HG03025 (cell line): Measurements from ENCODE around the gene C16orf92.
"Not testable (repeated sequence)": the region's sequence is repeated elsewhere in the genome, so short reads cannot be mapped to it uniquely, and the experiment has no call there.

ENCODE experiments used
- ATAC-seq: cut with Tn5 transposase; IDR thresholded peaks from one replicate; pipeline ENCODE4 v1.9.1; 2021; ENCODE audit warnings: mild to moderate bottlenecking, moderate library complexity; ENCODE audit not compliant: unreplicated experiment, low FRiP score

Gene C16orf92

DNA sequence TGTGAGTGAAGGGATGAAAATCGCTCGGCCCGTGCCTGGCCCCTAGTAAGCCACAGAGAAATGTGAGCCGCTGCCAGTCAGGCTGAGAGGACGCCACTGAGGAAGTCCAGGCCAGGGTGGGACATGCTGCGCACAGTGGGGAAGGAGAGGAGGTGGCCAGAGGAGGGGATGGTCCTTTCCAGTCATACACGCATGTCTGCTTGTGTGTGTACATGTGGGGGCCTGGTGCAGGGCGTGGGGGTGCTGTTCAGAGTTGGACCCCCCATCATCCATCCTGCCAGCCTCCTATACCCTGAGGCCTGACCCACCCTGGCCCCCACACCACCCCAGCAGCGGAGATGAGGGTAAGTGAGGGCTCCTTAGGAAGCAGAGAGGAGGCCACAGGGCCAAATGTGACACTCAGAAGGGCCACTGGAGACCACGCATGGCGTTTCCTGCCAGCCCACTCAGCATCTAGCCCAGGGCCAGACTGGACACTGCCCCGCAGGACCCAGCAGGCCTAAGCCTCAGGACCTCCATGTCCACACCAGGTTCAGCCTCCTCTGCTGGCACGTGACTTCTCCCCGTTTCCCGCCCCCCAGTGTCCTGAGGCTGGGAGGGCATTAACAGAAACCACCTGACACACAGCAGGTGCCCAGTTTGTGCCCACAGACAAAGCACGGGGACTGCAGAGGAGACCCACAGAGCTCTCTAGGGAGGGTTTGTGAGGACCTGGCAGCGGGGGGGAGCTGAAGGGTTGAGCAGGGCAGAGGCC lies 19.2 kb upstream of the C16orf92 start:
- no peak for ATAC-seq

GRCh38 chr16:30004424-30004776 lies 18.6 kb upstream of the C16orf92 start:
- ATAC-seq, result no peak

GRCh38 chr16:30004811-30005242 lies 18.2 kb upstream of the C16orf92 start:
- no peak for ATAC-seq

DNA sequence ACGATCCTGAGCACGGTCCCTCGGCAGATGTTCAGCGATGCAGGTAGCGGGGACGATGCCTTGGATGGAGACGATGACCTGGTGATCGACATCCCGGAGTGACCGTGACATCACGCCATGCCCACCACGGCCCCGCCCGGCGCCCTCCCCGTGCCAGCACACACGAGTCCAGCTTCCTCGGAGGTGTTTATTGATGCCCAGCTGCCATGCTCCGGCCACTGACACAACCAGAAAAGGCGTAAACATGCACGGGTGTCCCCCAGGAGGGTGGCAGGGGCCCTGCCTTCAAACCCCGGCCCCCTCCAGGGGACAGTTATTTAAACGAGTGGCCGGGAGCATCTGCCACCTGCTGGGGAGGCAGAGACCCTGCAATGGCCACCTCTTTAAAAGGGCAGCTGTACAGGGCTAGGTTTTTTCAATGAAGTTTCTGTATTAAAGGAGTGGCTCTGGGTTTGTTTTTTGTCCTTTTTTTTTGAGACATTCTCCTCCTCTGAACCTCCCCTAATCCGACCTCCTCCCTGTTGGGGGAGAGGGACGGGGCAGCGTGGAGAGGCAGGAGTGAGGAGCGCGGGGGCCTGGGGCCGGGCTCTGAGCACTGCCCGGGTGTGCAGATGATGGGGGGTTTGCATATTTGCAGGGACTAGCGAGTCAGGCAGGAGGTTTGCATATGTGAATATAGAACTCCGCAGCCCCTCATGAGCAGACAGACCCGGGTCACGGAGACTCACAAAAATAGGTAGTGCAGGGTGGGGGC lies 17.5 kb upstream of the C16orf92 start:
- no peak for ATAC-seq

DNA sequence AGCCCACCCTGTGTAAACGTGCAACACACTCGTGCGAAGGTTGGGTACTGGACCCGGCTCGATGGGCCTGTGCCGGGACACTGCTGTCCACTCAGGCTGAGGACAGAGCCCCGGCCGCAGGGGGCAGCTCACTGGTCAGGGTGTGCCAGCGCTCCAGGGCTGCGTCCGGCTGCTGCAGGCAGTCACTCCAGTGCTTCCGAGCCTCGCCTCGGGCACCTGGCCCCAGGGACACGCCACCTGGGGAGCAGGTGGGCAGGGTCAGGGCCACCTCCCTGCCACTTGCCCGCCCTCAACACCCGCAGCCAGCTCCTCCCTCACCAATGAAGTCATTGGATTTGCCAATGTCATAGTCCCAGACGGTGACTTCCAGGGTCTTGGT lies 16.9 kb upstream of the C16orf92 start:
- no peak for ATAC-seq

- no peak for ATAC-seq
Observed at GRCh38 chr16:30006659-30007377, 16.2 kb upstream of the C16orf92 start.

- no peak for ATAC-seq
Observed at GRCh38 chr16:30007378-30007895, 15.6 kb upstream of the C16orf92 start.

DNA sequence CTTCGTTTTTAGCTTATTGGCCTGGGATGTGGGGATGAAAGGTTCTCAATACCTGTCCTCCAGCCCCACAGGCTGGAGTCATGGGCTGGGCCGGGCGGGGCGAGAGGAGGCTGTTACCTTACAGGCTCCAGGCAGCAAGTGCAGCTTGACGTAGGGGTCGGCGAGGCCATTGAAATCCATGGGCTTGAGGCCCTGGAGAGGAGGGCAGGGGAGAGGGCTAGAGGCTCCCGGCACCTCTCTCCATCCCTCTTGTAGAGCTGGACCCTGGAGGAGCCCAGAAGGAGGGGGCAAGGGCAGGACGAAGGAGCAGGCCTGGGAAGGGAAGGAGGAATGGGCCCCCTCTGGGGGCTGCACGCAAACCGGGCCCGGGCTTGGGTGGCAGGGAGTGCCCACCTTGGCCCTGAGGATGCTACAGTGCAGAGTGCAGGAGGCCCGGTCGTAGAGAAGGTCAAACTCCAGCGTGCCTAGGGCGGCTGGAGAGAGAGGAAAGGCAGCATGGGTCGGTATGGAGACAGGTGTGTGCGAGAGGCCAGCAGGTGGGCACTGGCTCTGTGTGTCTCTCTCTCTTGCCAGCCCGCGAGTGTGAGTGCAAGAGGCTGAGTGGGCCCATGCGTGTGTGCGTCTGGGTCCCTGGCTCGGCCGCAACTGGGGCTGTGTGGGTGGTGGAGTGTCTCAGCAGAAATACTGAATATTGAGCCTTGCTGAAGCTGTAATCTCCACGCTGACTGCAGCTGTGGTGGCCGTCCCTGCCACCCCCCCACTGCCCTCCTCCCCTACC lies 13.7 kb upstream of the C16orf92 start:
- no peak for ATAC-seq

DNA sequence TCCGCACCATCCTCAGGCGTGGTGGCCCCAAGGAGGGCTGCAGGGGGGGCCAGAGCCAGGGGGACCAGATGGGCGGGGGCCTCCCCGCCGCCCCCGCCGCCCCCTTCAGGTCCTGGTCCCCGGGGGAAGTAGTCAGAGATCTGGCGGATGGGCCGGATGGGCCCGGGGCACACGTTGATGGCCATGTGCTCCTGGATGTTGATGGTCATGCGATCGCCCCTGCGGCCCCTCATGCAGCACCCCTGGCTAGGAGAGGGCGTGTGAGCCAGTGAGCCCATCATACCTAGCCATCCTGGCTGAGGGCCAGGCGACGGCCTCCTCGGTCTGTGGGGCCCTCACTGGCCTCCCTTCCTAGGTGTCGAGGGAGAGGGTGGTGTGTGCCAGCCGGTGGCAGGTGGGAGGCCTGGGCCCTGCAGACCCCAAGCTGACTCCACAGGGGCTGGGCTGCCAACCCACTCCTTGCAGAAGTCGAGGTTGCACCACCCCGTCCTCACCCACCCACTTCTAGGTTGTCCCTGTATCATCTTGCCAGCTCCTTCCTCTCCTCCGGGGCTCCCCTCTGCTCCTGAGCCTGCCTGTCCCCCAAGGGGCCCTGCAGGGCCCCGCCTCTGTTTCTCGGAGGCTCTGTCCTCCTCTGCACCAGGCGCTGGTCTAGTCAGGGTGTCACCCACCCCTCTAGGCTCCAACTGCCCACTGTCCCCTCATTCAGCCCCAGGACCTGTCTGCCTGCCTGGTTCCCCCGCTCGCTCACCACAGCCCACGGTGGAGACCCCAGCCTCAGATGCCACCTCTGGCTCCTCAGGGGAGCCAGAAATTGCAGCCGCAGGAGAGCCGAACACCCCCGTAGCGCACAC lies 12.8 kb upstream of the C16orf92 start:
- ATAC-seq, result no peak

- ATAC-seq, result no peak
Observed at GRCh38 chr16:30010844-30011713, 11.9 kb upstream of the C16orf92 start, which contains the start of gene DOC2A. Gene DOC2A, minus strand, starts transcription at chr16:30011027. Its CDS starts 805 bp downstream, at chr16:30010222.

DNA sequence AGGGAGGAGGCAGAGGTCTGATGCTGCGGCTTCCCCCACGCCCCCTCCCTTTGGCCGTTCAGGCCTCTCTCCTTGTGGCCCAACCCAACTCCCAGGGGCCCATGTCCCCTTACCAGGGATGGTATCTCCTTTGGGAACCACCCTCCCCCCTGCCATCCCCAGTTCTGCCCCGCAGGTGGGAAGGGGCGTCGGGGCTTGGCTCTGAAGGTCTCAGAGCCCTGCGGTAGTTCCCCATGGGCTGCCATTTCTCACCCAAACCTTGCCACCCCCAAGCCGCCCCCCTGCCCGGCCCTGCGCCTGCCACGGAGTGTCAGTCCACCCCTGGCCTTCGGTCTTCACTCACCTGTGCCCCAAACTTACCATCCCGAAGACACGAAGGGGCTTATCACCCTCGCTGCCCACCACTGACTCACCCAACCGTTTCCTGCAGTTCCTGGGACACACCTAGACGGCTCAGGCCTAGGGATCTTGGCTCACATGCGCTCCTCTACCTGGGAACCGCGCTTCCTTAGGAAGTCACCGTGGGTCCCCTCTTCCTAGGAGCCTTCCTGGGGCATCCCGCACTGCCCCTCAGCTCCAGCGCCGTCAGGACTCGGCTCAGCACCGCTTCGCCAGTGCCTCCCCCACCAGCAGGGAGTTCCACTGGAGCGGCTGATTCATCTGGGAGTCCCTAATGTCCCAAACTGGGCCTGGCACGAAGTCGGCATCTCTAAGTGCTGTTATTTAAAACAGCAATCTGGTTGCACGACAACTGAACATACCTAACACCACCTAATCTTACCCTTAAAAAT lies 11.1 kb upstream of the C16orf92 start:
- ATAC-seq, result no peak

GRCh38 chr16:30012598-30012997 lies 10.4 kb upstream of the C16orf92 start:
- not testable (repeated sequence) for ATAC-seq

GRCh38 chr16:30015450-30015849 lies 7.5 kb upstream of the C16orf92 start:
- not testable (repeated sequence) for ATAC-seq

GRCh38 chr16:30016555-30017276 lies 6.3 kb upstream of the C16orf92 start:
- ATAC-seq, result no peak

- ATAC-seq, result no peak
Observed at GRCh38 chr16:30017277-30017656, 5.7 kb upstream of the C16orf92 start.

DNA sequence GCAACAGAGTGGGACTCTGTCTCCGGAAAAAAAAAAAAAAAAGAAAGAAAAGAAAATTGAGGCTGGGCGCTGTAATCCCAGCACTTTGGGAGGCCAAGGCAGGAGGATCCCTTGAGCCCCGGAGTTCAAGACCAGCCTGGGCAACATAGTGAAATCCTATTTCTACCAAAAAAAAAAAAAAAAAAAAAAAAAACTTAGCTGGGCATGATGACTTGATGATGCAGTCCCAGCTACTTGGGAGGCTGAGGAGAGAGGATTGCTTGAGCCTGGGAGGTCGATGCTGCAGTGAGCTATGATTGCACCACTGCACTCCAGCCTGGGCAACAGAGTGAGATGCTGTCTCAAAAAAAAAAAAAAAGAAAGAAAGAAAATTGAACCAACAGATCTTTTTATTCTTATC lies 5.1 kb upstream of the C16orf92 start:
- ATAC-seq, result not testable (repeated sequence)

GRCh38 chr16:30018731-30019158 lies 4.3 kb upstream of the C16orf92 start:
- no peak for ATAC-seq
